ENCODE data around the gene CCR4. TPM values are rescaled to one million over a fixed set of nuclear protein-coding genes. Genes with fewer than 3 reads are reported as not detected.

The CCR4 gene
- total RNA-seq: not detected in 2 replicates

GRCh38 chr3:32951410-32951811, at the start of gene CCR4:
CCR4 (plus strand) TSS chr3:32951644; CDS start chr3:32953423, 1,779 bp downstream.

Other genes with a start within 250 kb of the CCR4 start
- under 0.01 TPM in 1 of 2 replicates, not detected in the other for gene TRIM71, start 133.6 kb upstream of the CCR4 start, total RNA-seq
- gene GLB1, start 145.5 kb downstream of the CCR4 start, total RNA-seq: 72.0 and 83.0 TPM in 2 replicates
- 4.1 and 9.2 TPM in 2 replicates for gene TMPPE, start 145.5 kb downstream of the CCR4 start, total RNA-seq
- 208 and 532 TPM in 2 replicates for gene CRTAP, start 162.4 kb downstream of the CCR4 start, total RNA-seq